ENCODE results near the gene DDTL. TPM values are rescaled to one million over a fixed set of nuclear protein-coding genes. Genes with fewer than 3 reads are reported as not detected.
"Not testable (repeated sequence)": the region's sequence is repeated elsewhere in the genome, so short reads cannot be mapped to it uniquely, and the experiment has no call there.

Gene DDTL
- not detected for total RNA-seq

- not testable (repeated sequence) for DNase-seq (ENCODE audit: low spot score)
- peak; percentile 91 for ATAC-seq
These were observed at the start of gene DDTL for GRCh38 chr22:23966568-23966967. DDTL (plus strand) TSS chr22:23966888; CDS start chr22:23966915, 27 bp downstream.

- peak; percentile 88 for ATAC-seq
- not testable (repeated sequence) for DNase-seq (ENCODE audit: low spot score)
These were observed 46.4 kb upstream of the DDTL start for GRCh38 chr22:23920267-23920611.

GRCh38 chr22:23921586-23922201 lies 45.0 kb upstream of the DDTL start:
- not testable (repeated sequence) for DNase-seq (ENCODE audit: low spot score); ATAC-seq

- DNase-seq (ENCODE audit: low spot score) (no peak), ATAC-seq (no peak)
These were observed 43.8 kb upstream of the DDTL start for GRCh38 chr22:23922921-23923320.

GRCh38 chr22:23925020-23925606 lies 41.6 kb upstream of the DDTL start:
- ATAC-seq (no peak), DNase-seq (ENCODE audit: low spot score) (no peak)

- DNase-seq (ENCODE audit: low spot score) (peak; percentile 43), ATAC-seq (no peak)
These were observed 40.1 kb upstream of the DDTL start for GRCh38 chr22:23926561-23926960.

GRCh38 chr22:23938328-23939016 lies 28.2 kb upstream of the DDTL start:
- ATAC-seq = peak; percentile 22
- no peak for DNase-seq (ENCODE audit: low spot score)

- ATAC-seq (no peak), DNase-seq (ENCODE audit: low spot score) (no peak)
These were observed 27.7 kb upstream of the DDTL start for GRCh38 chr22:23939017-23939357.

GRCh38 chr22:23940166-23940565 lies 26.5 kb upstream of the DDTL start:
- DNase-seq (ENCODE audit: low spot score); ATAC-seq: not testable (repeated sequence)

GRCh38 chr22:23947391-23947790 lies 19.3 kb upstream of the DDTL start:
- DNase-seq (ENCODE audit: low spot score); ATAC-seq: not testable (repeated sequence)

GRCh38 chr22:23949764-23950163 lies 16.9 kb upstream of the DDTL start:
- ATAC-seq; DNase-seq (ENCODE audit: low spot score): not testable (repeated sequence)

- not testable (repeated sequence) for ATAC-seq; DNase-seq (ENCODE audit: low spot score)
These were observed 15.3 kb upstream of the DDTL start for GRCh38 chr22:23951383-23951782.

GRCh38 chr22:23952794-23953405 lies 13.8 kb upstream of the DDTL start:
- ATAC-seq; DNase-seq (ENCODE audit: low spot score): not testable (repeated sequence)

- DNase-seq (ENCODE audit: low spot score); ATAC-seq: not testable (repeated sequence)
These were observed 13.2 kb upstream of the DDTL start for GRCh38 chr22:23953485-23953884.

- not testable (repeated sequence) for DNase-seq (ENCODE audit: low spot score); ATAC-seq
These were observed 12.3 kb upstream of the DDTL start for GRCh38 chr22:23954193-23954990.

GRCh38 chr22:23954991-23955305 lies 11.7 kb upstream of the DDTL start:
- not testable (repeated sequence) for ATAC-seq; DNase-seq (ENCODE audit: low spot score)

- DNase-seq (ENCODE audit: low spot score); ATAC-seq: not testable (repeated sequence)
These were observed 10.8 kb upstream of the DDTL start for GRCh38 chr22:23955886-23956285.

GRCh38 chr22:23956301-23956900 lies 10.3 kb upstream of the DDTL start:
- DNase-seq (ENCODE audit: low spot score) (peak; percentile 75), ATAC-seq (peak; percentile 82)

GRCh38 chr22:23961084-23961771 lies 5.5 kb upstream of the DDTL start, which contains the start of gene GSTT2B:
GSTT2B (minus strand) TSS chr22:23961195; CDS start chr22:23961131, 64 bp downstream.
- peak; percentile 89 for ATAC-seq
- not testable (repeated sequence) for DNase-seq (ENCODE audit: low spot score)

GRCh38 chr22:23966094-23966493 lies 594 bp upstream of the DDTL start:
- not testable (repeated sequence) for DNase-seq (ENCODE audit: low spot score)
- ATAC-seq = peak; percentile 60
